ENCODE results near the gene PTGER2.

Gene PTGER2

DNA sequence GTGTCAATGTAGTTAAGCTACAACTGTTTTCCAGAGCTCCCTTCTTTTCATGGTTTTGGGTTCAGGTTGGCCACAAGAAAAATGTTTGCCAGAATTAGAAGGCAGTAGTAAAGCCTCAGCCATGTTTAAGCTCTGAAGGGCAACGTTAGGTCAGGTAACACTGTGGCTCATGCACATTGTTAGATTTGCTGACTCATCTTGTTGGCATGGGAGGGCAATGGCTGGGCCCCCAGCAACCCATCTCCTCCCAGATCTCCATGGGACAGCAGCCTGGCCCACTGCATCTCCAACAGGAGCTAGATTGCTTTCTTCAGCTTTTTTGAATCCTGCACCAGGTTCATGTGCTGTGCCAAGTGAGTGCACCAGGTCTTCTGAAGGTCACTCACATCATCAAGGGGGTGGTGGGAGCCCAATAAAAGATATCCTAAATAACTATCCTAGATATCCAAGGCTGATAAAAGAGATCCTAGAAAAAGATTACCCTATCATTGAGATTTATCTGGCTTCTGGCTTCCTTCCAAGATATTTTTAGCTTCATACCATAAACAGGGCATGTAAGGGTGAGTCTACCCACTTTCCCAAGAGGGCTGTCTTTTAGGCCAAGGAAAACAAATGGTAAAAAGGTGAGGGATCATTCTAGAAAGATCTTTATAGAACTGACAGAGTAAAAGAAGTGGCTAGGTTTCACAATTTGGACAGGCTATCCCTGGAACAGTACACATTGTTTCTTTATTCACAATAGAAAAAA is 28.9 kb downstream of the PTGER2 start:
- DNase-seq = no peak

DNA sequence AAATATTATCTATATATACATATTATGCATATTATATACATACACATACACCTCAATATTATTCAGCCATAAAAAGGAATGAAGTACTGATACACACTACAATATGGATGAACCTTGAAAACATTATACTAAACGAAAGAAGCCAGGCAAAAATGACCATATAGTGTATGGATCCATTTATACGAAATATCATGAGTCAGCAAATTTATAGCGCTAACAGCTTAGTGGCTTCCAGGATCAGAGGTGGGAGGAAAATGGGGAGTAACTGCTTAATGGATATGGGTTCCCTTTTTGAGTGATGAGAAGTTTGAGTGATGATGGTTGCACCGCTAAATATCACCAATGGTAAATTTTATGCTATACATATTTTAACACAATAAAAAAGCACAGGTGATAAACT is 32.7 kb downstream of the PTGER2 start:
- no peak for DNase-seq

DNA sequence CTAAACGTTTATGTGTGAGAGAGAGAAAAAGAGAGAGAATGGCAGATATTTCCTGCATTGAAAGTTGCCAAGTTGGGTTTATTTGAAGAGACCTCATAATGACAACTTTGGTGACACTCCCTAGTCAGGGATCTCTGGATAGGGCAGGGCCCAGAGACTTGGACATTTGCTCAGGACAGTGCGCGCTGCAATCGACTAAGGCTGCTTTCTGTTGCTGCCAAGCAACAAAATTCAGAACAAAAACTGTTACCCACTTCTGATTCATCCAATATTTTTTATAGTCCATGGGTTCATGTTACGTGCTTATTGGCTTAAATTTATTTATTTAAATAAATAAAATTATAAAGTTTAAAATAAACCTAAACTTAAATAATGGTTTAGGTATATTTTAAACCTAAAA is 34.2 kb downstream of the PTGER2 start:
- DNase-seq = no peak

DNA sequence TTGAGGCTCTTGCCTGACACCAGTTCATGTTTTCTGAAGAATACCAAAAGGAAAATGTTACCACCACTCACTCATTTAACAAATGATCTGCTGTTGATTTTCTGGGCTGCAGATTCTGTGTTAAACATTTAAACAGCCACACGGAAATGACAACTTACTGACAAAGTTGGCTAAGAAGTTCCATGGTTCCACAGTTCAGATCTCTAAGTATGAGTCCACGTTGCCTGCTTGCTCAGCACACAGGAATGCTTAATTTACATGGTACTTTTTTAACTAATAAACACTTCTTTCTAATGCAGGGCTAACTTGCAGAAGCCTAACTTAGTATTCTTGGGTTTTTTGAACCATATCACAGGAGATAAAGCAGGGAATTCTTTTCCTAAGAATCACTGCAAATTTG is 34.7 kb downstream of the PTGER2 start:
- DNase-seq = no peak

DNA sequence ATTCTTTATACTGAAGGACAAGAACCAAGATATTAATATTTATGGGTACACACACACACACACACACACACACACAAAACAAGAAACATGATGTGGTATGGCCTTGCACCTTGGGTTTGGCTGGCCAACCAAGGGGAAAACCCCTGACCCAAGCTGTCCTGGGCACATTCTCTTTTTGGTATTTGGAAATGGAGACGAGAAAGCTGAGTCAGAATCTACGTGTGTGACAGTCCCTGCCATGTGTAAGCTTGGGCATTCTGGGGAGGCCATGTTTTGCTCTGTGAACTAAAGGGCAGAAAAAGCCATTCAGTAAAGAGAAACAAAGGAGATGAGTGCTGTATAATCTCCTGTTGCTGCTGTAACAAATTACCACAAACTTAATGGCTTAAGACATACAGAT is 35.6 kb downstream of the PTGER2 start:
- DNase-seq = no peak

DNA sequence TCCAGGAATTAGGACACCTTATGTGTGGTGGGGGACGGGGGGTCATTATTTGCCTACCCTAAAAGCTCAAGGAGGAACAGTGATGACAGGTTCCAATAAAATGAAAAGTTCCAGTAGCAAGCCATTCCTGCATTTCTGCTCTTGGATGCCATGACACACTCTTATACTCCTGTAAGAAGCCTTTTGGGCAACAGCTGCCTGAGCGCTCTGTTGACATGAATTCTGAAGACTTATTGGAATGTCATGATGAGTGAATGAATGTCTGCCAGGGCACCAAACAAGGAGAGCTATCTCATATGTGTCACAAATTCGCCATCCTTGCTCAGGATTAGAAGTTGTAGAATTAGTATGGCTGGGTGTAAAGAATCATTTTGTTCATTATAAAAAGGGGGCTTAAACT is 36.3 kb downstream of the PTGER2 start:
- no peak for DNase-seq

DNA sequence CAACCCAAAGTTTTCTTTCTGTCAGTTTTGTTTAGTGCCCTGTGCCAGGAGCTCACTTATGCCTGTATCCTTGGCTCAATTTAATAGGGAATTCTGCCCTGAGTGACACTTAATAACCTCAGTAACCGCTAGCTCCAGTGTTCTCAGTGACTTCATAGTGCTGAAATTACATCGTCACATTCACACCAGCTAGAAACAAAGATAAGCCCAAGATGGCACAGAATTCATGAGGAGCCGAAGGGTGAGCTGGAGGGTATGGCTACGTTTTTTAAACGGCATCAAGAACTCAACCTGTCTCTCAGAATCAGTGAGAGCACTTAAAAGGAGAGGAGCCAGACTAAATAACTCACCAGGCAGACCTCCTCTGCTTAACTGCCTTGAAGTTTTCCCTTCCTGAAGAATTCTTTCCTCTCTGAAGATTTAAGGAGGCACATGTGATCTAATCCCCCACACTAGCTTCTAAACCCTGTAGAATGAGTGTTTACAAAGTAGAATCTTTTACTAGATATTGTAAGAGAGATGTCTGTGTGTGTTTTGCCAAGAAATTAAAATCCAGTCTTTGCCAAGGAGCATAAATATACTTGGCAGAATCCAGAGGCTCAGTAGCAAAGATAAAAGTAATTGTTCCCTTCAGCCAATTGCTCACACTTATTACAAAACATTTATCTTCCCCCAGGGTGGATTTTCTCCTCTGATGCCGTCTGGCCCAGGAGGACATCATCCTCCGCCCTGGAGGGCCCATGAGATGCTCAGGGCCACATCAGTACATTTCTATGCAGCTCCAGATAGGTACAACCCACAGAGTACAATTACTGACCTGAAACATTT is 37.3 kb downstream of the PTGER2 start:
- no peak for DNase-seq

DNA sequence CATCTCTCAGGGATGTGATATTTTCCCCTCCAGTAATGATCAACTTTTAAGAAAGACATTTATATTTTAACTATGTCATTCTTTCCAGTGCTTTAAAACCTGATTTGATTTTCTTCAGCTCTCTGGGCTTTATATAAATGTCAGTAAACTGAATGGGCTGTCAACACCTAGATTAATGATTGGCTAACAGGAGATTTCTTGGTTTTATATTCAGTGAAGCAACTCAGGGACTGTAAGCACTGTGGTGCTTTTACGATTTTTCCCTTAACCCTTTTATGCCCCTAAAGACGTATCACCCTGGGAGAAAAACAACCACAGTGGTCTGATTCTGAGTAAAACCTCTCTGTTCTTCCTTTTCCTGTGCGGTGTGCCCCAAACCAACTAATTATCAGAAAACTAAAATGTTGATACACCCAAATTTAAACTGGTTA is 38.0 kb downstream of the PTGER2 start:
- DNase-seq = no peak

DNA sequence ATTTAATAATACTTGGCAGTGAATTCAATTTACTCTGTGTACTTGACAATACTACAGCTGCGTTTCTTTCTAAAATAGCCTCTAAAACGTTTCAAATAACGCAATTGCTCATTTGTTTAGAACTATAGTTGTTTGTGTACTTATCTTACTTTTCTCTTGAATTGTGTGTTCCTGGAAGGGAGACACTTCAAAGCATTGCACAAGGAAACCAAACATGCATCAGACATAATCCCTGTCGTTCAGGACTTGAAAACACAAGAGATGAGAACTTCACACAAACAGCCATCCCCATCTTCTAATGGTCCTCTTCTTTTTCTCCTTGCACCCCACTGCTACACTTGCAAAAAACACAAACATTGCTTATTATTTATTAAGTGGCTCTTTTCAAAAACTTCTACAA is 38.5 kb downstream of the PTGER2 start:
- no peak for DNase-seq

DNA sequence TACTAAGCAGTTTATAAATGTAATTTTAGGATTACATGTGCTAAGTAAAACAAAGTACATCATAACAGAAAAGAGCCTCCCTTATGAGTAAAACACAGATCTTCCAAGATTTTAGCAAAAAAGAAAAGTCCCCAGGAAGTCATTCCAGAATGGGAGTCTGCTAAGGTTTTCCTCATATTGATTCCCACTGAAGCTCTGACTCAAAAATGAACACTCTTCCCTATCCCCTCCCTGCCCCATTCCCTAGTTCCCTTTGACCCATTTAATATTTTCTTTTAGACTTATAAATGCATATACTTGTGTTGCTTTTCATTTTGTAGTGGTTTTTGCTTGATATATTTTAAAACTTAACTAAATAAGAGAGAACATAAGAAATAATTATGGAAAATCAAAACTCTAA is 40.1 kb downstream of the PTGER2 start:
- DNase-seq = no peak

DNA sequence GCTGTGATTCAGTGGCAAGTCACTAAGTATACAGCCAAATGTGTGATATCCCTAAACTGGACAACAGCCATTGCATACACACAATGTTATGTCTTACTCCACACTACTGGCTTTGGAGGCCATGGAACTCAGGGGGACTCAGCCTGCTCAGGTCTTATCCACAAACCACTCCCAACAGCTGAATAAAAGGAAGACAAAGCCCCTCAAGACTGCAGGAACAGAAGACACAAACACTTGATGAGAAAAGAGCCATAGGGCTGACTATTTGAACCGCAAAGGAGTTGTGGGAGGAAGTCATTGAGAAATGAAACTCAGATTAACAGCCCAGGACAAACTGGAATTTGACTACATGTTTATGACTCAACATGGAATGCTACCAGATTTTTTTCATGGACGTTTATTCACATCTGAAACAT is 40.9 kb downstream of the PTGER2 start:
- no peak for DNase-seq

DNA sequence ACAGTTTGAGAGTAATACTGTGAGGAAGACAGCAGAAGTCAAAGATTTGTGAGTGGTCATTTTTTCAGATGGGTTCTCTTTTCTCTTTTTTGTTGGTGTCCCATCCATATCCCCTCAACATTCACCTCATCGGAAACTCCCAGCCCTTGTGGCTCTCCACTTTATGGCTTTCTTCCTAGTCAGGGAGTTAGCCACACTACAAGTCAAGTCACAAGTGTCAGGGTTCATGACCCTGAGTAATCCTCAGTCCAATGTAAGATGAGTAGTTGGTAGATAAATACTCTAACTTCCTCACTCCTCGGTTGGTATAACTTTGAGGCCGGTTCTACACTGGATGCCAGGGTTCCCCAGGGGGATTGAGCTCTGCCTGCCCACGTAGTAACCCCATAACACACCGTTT is 41.4 kb downstream of the PTGER2 start:
- no peak for DNase-seq

DNA sequence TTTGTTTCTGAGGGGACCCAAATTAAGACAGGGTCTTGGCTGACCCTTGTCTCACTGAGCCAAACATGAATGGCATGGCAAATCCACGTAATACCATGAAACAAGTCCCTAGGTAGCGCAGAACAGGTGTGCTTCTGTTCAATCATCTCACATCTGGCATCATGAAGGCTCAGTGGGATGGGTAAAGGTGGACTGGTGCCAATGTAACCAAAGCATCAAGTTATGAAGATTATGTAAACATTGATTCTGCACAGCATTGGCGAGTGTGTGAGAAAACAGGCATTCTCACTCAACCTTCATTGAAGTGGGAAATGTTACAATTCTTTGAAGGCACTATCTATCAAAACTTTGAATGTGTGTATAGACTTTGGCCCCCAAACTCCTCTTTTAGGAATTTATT is 41.9 kb downstream of the PTGER2 start:
- no peak for DNase-seq

DNA sequence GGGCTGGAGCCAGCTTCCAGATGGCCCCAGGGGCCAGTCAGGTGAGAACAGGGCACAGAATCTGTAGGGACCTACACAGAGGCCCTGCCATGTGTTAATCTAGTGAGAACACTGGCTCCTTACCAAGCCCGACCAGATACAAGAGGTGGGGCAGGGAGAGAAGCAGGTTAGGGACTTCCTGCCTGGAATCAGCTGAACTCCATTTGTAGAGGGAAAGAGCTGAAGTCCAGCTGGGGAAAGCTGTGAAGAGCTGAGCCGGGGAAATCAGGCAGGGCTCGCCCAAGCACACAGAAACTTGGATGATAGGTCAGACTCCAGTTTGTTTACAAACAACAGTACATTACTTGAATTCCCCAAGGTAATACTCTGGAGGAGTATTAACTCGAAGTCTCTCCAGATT is 46.7 kb downstream of the PTGER2 start:
- no peak for DNase-seq

DNA sequence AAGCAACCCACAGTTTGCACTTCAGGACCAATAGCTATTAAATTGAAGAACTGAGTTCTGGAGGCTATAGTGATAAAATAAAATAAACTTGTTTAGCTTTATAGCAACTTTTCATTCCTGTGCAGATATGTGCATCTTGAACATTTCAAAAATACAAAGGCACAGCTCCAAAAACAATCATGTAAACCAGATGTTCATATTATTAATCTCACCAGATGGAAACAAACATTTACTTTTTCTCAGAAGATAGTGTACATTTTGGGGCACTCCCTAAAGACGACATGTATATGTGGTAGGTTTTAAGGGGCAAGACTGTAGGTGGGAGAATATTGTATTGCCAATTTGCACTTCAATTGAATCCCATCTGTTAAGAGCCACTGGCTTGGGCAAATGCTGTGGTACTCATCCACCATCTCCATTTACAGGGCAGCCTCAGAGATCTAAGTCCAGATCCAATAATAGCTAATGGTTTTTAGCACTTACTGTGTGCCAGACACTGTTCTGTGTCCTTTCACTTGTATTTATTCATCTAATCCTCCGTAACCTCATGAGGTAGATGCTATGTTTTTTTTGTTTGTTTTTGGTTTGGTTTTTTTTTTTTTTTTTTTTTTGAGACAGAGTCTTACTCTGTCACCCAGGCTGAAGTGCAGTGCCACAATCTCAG is 49.1 kb downstream of the PTGER2 start:
- DNase-seq = no peak

DNA sequence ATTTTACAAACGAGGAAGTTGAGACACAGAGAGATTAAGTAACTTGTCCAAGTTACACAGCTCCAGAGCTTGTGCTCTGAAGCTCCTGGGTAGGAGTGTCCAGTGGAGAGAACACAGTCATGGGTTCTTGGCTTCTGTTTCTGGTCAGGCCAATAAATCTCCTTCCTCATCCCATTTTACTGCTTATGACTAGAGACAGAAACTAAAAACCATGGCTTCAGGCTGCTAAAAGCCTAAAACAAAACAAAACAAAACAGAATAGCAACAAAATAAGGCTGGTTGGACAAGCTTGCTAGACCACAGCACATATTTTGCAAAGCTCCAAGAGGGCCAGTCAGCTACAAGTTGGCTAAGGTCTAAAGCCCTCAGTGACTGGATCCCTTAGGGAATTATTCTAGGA is 49.8 kb downstream of the PTGER2 start:
- DNase-seq = no peak

DNA sequence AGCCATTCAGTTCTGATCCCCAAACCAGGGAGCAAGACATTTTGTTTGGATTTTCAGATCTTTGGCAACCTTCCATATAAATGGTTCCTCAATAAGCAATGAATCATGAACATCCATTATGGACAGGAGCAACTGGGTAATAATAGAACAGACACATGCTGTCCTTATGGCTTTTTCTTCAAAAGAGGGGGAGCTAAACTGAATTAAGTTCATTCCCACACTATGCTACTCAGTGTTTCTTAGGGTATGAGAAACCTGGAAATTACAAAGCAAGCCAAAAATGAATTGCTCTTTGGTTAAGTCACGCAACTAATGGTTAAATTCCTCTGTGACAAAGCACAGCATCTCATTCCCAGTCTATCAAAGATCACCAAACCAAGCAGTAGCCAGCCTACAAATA is 51.0 kb downstream of the PTGER2 start:
- DNase-seq = no peak

DNA sequence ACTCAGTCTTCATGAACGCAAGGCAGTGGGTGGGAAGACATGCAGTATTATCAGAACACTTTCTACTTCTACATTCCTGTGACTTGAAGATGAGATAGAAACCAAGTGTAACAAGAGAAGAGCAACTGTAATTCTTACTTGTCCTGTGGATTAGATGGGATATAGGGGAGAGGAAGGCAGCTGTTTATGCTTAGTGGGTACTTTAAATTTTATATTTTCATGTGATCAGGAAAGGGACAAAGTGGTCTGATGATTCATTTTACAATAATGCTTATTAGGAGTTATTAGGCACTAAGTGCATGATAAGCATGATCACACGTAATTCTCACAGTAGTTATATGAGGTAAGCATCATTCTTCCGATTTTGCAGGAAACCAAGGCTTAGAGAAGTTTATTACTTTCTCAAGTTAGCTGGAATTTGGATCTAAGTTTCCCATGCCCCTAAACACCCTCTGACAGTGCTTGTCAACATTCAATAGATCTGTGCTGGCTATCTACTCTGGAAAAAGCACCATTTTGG is 52.7 kb downstream of the PTGER2 start:
- no peak for DNase-seq

DNA sequence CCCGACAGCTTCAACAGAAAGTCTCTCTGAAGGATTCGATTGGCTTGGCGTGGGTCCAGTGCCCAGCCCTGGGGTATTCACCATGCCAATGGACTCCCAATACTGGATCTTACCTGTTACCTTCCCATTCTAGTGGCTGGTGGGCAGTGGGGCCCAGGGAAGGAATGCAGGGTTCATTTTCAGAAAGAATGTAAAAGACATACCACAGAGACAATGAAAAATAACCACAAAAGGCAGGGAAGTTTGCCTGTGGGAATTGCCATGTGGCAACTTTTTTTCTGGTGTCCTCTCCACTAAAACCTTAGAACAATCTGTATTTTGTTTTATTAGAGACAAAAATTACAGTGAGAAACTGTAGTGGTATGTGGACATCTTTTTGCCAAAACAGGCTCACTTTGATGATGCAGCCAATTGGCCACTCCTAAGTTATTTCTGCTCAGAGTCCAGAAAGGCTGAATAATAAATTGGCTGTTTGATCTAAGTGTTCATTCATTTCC is 55.2 kb downstream of the PTGER2 start:
- no peak for DNase-seq

DNA sequence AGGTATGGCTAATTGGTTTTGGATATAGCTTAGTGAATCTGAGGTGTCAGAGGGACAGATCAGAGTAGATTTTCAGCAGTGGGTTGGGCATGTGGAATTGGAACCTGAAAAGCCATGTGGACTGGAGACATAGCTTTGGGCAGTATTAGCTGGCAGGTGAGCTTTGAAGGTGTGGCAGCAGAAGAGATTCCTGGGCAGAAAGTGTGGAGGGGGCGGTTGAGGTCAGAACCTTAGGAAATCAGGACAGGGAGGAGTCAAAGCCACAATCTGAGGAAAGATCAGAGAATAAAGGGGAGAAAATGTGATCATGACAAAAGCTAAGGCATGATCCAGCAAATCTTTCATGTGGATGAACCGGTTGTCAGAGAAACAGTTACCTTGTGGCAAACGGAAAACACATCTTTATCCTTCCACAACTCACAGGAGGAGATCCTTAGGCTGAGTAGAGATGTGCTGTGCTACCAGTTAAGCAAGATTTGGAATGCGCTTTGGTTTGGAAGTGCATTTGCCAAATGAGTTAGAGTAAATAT is 56.4 kb downstream of the PTGER2 start:
- DNase-seq = no peak

DNA sequence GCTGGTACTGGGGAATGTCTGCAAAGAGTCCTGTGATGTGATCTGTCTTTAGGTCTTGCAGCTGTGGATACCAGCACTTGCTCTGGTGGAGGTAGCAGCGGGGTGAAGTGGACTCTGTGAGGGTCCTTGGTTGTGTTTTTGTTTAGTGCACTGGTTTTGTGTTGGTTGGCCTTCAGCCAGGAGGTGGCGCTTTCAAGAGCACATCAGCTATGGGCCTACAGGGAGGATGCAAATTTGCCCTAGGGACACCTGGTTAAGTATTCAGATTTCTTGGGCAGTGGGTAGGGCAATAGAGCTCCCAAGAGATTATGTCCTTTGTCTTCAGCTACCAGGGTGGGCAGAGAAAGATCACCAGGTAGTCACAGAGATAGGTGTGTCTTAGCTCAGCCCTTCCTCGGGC is 63.8 kb downstream of the PTGER2 start:
- DNase-seq = no peak

Measured in DMS 273 treated with DMSO at 0.1 percent for 48 hours (cell line).